Measurements from ENCODE around the gene UBQLN4.

UBQLN4 gene

GRCh38 chr1:156006666-156007376, 46.8 kb downstream of the UBQLN4 start (continued):
- no peak for TF ChIP-seq MZF1 (tag by site-specific recombination; IDR thresholded peaks at IDR 0.05; ENCODE audit: borderline replicate concordance)
- TF ChIP-seq HOXC10 (CRISPR knock-in tag; IDR thresholded peaks at IDR 0.05): no peak
- TF ChIP-seq GLI2 (tag by site-specific recombination; IDR thresholded peaks at IDR 0.05; ENCODE audit: borderline replicate concordance, low read depth): no peak
- no peak for TF ChIP-seq ZNF792 (tag by site-specific recombination; IDR thresholded peaks at IDR 0.05)
- no peak for TF ChIP-seq ZNF211 (tag by site-specific recombination; IDR thresholded peaks at IDR 0.05; ENCODE audit: low read depth)

DNA sequence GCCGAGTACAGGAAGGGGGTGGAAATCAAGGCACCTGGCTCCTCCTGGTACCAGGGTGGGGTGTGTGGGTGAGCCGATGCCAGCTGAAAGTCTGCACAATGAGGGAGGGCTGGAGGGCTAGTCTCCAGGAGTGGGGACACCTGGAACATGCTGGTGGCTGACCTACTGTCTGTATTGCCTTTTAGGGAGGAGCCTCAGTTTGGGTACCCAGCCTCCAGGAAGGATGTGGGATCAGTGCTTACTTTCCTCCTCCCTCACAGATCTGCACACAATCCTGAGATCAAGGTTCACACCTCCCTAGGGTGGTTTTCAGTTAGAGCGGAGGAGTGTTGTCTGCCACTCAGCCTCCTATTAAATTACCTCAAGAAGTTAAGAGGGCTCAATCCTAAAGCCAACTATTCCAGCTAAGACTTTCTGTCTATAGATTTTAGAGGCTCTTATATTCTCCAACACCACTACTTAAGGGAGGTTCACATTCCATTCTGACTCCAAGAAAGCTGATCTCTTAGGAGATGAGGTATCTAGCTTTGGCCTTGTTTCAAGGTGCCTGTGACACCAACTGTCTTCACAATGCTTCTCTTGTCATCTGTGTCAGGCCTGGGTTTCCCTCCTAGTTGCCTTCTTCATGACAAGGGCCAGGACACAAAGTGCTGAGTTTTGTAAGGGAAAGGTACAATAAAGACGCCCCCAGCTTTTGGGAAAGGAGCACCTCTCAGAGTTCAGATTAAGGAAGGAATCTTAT, 48.6 kb downstream of the UBQLN4 start:
- 0 out of 2 replicates have a peak, but pooled peaks have one; percentile 21 for TF ChIP-seq ZBTB17 (tag by site-specific recombination; IDR thresholded peaks at IDR 0.05)
- TF ChIP-seq SP3 (tag by site-specific recombination; IDR thresholded peaks at IDR 0.05): no peak
- no peak for TF ChIP-seq FEZF1 (tag by site-specific recombination; IDR thresholded peaks at IDR 0.05)
- TF ChIP-seq, protein P1, sequence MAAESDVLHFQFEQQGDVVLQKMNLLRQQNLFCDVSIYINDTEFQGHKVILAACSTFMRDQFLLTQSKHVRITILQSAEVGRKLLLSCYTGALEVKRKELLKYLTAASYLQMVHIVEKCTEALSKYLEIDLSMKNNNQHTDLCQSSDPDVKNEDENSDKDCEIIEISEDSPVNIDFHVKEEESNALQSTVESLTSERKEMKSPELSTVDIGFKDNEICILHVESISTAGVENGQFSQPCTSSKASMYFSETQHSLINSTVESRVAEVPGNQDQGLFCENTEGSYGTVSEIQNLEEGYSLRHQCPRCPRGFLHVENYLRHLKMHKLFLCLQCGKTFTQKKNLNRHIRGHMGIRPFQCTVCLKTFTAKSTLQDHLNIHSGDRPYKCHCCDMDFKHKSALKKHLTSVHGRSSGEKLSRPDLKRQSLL (tag by site-specific recombination; IDR thresholded peaks at IDR 0.05): no peak
- TF ChIP-seq ZSCAN30 (tag by site-specific recombination; IDR thresholded peaks at IDR 0.05): no peak
- no peak for TF ChIP-seq GLI4 (tag by site-specific recombination; IDR thresholded peaks at IDR 0.05)
- TF ChIP-seq EGR2 (tag by site-specific recombination; IDR thresholded peaks at IDR 0.05; ENCODE audit: low read depth): peak; percentile 39; the same call in 1 of the 2 replicates
- no peak for TF ChIP-seq KLF16 (tag by site-specific recombination; IDR thresholded peaks at IDR 0.05)
- no peaks in the 10 kb centered on the region for H3K9me3 ChIP-seq (ENCODE audit: control insufficient read depth, insufficient read depth, low read depth, low read length)
- H3K36me3 ChIP-seq (ENCODE audit: control insufficient read depth in 2 of 2, insufficient read depth in 1 of 2, low read length in 2 of 2): peaks cover 6 to 25% of the 10 kb centered on the region in 2 experiments; a peak in 2 of 3 replicates
- H3K4me1 ChIP-seq (ENCODE audit: control insufficient read depth, insufficient read depth, low read length): no peaks in the 10 kb centered on the region
- no peak overlapping the region for H3K27ac ChIP-seq (ENCODE audit: extremely low read depth, low read depth, low read length)
- ChIA-PET POLR2A (no interaction called here), CTCF (interaction anchor here (0.8 to 1.5 kb wide), 4 partner anchors 16 to 134 kb away, joined by 3 to 6 read pairs (median 6); no protein-coding TSS in a partner anchor)
- H3K4me3 ChIP-seq (ENCODE audit: low read depth, low read length): no peak overlapping the region

DNA sequence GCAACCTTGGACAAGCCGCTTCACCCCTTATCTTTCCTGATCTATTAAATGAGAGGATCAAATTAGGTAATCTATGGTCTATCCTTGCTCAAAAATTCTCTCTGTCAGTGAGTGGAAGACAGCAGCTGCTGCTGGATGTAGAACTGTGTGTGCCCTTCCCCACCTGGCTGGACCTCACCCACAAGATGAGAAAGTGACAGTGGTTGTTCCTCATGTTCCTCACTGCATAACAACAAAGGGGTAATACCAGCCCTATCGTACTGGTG, 49.7 kb downstream of the UBQLN4 start:
- POLR2A ChIA-PET: no interaction called here

DNA sequence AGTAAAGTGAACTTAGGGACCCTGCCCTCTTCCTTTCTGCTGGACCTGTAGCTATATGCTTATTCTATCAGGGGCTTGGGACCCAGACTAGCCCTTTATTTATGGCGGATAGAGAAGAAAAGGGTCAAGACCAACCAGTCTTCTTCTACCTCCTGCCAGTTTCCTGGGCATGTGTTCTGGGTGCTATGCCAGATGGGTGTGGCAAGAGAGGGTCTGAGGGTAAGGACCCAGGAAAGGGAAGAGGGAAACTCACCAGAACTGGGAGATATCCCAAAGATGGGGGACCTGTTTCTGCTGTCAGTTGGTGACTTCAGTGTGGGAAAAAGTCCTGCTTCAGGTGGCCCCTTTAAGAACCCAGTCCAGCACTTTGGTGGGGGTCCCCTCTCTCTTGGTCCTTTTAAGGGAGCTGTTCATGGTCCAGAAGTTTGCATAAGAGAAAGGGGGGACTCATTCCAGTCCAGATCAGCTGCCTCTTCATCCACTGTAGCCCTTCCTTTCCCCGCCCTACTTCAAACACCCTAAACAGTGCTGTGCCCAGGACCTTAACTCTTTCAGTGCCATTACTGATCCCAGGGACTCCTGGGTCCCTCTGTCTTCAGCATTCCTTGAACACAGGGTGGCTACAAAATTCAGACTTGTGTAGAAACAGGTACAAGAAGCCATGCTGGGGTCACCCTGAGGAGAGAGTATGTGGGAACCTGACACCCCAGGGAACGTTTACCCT, 51.2 kb downstream of the UBQLN4 start:
- H3K4me3 ChIP-seq (ENCODE audit: low read depth, low read length): no peak overlapping the region
- H3K36me3 ChIP-seq (ENCODE audit: control insufficient read depth in 2 of 2, insufficient read depth in 1 of 2, low read length in 2 of 2): peaks cover 0 to 6% of the 10 kb centered on the region in 2 experiments; a peak in 1 of 3 replicates
- no peaks in the 10 kb centered on the region for H3K9me3 ChIP-seq (ENCODE audit: control insufficient read depth, insufficient read depth, low read depth, low read length)
- H3K27ac ChIP-seq (ENCODE audit: extremely low read depth, low read depth, low read length): no peak overlapping the region
- H3K4me1 ChIP-seq (ENCODE audit: control insufficient read depth, insufficient read depth, low read length): no peaks in the 10 kb centered on the region
- POLR2A ChIA-PET: interaction anchor here (0.5 to 0.6 kb wide), 2 partner anchors 24 to 254 kb away, joined by 3 to 9 read pairs; partner anchors contain the start of gene ARHGEF2
- CTCF ChIA-PET: interaction anchor here (0.6 to 1.8 kb wide), 9 partner anchors 12 to 434 kb away, joined by 3 to 9 read pairs (median 3); partner anchors contain the start of gene KHDC4
- TF ChIP-seq, protein P2, sequence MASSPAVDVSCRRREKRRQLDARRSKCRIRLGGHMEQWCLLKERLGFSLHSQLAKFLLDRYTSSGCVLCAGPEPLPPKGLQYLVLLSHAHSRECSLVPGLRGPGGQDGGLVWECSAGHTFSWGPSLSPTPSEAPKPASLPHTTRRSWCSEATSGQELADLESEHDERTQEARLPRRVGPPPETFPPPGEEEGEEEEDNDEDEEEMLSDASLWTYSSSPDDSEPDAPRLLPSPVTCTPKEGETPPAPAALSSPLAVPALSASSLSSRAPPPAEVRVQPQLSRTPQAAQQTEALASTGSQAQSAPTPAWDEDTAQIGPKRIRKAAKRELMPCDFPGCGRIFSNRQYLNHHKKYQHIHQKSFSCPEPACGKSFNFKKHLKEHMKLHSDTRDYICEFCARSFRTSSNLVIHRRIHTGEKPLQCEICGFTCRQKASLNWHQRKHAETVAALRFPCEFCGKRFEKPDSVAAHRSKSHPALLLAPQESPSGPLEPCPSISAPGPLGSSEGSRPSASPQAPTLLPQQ (tag by site-specific recombination; IDR thresholded peaks at IDR 0.05): peak; percentile 72
- TF ChIP-seq, protein P3, sequence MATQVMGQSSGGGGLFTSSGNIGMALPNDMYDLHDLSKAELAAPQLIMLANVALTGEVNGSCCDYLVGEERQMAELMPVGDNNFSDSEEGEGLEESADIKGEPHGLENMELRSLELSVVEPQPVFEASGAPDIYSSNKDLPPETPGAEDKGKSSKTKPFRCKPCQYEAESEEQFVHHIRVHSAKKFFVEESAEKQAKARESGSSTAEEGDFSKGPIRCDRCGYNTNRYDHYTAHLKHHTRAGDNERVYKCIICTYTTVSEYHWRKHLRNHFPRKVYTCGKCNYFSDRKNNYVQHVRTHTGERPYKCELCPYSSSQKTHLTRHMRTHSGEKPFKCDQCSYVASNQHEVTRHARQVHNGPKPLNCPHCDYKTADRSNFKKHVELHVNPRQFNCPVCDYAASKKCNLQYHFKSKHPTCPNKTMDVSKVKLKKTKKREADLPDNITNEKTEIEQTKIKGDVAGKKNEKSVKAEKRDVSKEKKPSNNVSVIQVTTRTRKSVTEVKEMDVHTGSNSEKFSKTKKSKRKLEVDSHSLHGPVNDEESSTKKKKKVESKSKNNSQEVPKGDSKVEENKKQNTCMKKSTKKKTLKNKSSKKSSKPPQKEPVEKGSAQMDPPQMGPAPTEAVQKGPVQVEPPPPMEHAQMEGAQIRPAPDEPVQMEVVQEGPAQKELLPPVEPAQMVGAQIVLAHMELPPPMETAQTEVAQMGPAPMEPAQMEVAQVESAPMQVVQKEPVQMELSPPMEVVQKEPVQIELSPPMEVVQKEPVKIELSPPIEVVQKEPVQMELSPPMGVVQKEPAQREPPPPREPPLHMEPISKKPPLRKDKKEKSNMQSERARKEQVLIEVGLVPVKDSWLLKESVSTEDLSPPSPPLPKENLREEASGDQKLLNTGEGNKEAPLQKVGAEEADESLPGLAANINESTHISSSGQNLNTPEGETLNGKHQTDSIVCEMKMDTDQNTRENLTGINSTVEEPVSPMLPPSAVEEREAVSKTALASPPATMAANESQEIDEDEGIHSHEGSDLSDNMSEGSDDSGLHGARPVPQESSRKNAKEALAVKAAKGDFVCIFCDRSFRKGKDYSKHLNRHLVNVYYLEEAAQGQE (tag by site-specific recombination; IDR thresholded peaks at IDR 0.05): peak; percentile 23; the same call in 1 of the 2 replicates
- TF ChIP-seq ZFP69B (tag by site-specific recombination; IDR thresholded peaks at IDR 0.05) (peak; percentile 52; the same call in 1 of the 2 replicates), ZBTB48 (tag by site-specific recombination; IDR thresholded peaks at IDR 0.05) (no peak), ZNF341 (tag by site-specific recombination; IDR thresholded peaks at IDR 0.05; ENCODE audit: low read depth) (peak; percentile 51)
- TF ChIP-seq, protein P4, sequence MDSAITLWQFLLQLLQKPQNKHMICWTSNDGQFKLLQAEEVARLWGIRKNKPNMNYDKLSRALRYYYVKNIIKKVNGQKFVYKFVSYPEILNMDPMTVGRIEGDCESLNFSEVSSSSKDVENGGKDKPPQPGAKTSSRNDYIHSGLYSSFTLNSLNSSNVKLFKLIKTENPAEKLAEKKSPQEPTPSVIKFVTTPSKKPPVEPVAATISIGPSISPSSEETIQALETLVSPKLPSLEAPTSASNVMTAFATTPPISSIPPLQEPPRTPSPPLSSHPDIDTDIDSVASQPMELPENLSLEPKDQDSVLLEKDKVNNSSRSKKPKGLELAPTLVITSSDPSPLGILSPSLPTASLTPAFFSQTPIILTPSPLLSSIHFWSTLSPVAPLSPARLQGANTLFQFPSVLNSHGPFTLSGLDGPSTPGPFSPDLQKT (IDR thresholded peaks at IDR 0.05; ENCODE audit: borderline replicate concordance, low read depth, low read length): no peak

More for the DNA sequence above, 49.7 kb downstream of the UBQLN4 start:
- H3K4me1 ChIP-seq (ENCODE audit: control insufficient read depth, insufficient read depth, low read length): no peaks in the 10 kb centered on the region
- H3K4me3 ChIP-seq (ENCODE audit: low read depth, low read length): no peak overlapping the region
- H3K27ac ChIP-seq (ENCODE audit: extremely low read depth, low read depth, low read length): no peak overlapping the region
- H3K9me3 ChIP-seq (ENCODE audit: control insufficient read depth, insufficient read depth, low read depth, low read length): no peaks in the 10 kb centered on the region
- CTCF ChIA-PET: interaction anchor here (0.7 to 1.8 kb wide), 5 partner anchors 12 to 126 kb away, joined by 3 to 9 read pairs (median 3); no protein-coding TSS in a partner anchor
- TF ChIP-seq SETDB1 (IDR thresholded peaks at IDR 0.05; ENCODE audit: insufficient read length, low read length) (no peak), ZNF366 (tag by site-specific recombination; conservative IDR thresholded peaks at IDR 0.05) (0 out of 2 replicates have a peak, but pooled peaks have one; percentile 45)
- H3K36me3 ChIP-seq (ENCODE audit: control insufficient read depth in 2 of 2, insufficient read depth in 1 of 2, low read length in 2 of 2): peaks cover 3 to 13% of the 10 kb centered on the region in 2 experiments; a peak in 2 of 3 replicates
